Upper lobe of right lung (tissue), 1 donor: ENCODE data around the gene TJP1. TPM values are rescaled to one million over a fixed set of nuclear protein-coding genes. Genes with fewer than 3 reads are reported as not detected.

ENCODE experiments used
- ATAC-seq: fragments of 200-7000 bp; cut with Tn5 transposase; one replicate; pipeline ENCODE4 v1.9.1; 2020; ENCODE audit warnings: mild to moderate bottlenecking, moderate library complexity
- DNase-seq: peaks from one replicate; pipeline ENCODE4 v3.0.0-alpha.2; 2020
- H3K27ac ChIP-seq: fragments of 200-600 bp; one replicate; pipeline ENCODE4 v1.8.0; 2022
- H3K27me3 ChIP-seq: fragments of 200-600 bp; one replicate; pipeline ENCODE4 v1.8.0; 2022; ENCODE audit warnings: mild to moderate bottlenecking
- H3K36me3 ChIP-seq: fragments of 200-600 bp; one replicate; pipeline ENCODE4 v1.8.0; 2022
- H3K4me1 ChIP-seq: fragments of 200-600 bp; one replicate; pipeline ENCODE4 v1.8.0; 2022
- H3K4me3 ChIP-seq: fragments of 200-600 bp; one replicate; pipeline ENCODE4 v1.8.0; 2022; ENCODE audit warnings: mild to moderate bottlenecking
- H3K9me3 ChIP-seq: fragments of 200-600 bp; one replicate; pipeline ENCODE4 v1.8.0; 2022
- intact Hi-C: fragments of 100-400 bp; cut with DNase I; formaldehyde crosslinking; loops from one replicate; pipeline ENCODE4 v1.11.0; 2022
- total RNA-seq: library from RNA; stranded (reverse); fragmentation: NEBNext Ultra II Directional; extraction: Animal tissue kit (Norgen Biotek cat#: 25700); gene quantifications from one replicate; pipeline ENCODE4 v1.2.1, GENCODE V29; 2021
- TF ChIP-seq, protein P1 (sequence below): fragments of 200-600 bp; IDR thresholded peaks from one replicate; pipeline ENCODE4 v1.8.0; 2022; ENCODE audit warnings: antibody characterized with exemption
- donor health status: DM: no; HTN: yes; CAD: no; lungs with severe emphysema.

TJP1 gene
- total RNA-seq, 1 donor from 2014 or later, result 147 TPM

DNA sequence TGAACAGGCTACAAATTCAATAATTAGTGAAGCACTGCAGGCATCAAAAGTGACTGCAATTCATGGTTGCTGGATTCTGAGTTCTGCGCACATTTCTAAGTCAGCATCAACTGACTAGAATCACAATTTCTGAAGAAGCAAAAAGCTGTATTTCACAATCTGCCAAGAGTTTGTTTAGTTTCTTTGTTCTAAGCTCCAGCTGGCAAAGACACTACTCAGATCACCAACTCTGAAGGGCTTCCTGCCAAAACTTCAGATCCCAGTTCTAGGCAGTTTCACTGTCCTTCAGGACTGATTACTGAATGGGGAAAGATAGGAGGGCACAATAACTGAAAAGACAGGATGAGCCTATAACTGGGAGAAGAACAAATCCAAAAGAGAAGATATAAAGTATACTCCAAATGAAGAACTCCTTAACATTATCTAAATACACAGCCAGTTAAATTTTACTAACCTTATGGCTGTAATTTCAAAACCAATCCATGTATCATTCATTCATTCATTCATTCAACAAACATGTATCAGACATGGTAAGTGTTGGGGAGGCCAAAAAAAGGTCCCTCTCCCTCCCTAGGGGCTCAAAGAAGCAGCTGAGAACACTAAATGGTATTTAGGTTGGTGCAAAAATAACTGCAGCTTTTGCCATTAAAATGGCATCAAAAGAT, 17.1 kb downstream of the TJP1 start:
- DNase-seq, result no peak

DNA sequence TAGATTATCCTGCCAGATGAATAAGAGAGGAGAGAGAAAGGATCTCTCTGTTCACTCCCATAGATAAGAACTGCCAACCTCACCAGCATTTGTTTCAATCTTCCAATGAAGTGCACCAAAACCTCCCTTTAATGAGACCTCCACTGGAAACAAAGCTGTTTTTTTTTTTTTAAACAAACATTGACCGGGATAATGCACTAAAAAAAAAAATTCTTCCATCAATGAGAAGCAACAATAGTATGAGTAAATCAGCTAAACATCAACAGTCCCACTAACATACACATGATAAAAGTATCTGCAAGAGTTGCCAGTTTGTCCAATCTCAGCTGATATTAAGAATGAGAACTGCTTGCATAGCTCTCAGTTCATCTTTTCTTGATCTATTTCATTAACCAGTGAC, 19.9 kb downstream of the TJP1 start:
- TF ChIP-seq, protein P1, sequence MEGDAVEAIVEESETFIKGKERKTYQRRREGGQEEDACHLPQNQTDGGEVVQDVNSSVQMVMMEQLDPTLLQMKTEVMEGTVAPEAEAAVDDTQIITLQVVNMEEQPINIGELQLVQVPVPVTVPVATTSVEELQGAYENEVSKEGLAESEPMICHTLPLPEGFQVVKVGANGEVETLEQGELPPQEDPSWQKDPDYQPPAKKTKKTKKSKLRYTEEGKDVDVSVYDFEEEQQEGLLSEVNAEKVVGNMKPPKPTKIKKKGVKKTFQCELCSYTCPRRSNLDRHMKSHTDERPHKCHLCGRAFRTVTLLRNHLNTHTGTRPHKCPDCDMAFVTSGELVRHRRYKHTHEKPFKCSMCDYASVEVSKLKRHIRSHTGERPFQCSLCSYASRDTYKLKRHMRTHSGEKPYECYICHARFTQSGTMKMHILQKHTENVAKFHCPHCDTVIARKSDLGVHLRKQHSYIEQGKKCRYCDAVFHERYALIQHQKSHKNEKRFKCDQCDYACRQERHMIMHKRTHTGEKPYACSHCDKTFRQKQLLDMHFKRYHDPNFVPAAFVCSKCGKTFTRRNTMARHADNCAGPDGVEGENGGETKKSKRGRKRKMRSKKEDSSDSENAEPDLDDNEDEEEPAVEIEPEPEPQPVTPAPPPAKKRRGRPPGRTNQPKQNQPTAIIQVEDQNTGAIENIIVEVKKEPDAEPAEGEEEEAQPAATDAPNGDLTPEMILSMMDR, result no peak
- Histone ChIP-seq H3K36me3 (peaks cover 10% of the 10 kb centered on the region), H3K4me3 (no peak overlapping the region), H3K9me3 (no peaks in the 10 kb centered on the region), H3K4me1 (peaks cover 40% of the 10 kb centered on the region), H3K27ac (no peak overlapping the region), H3K27me3 (no peaks in the 10 kb centered on the region)
- intact Hi-C loops, result no loop called here
- DNase-seq, result no peak
- no peak for ATAC-seq

More for the DNA sequence above, 17.1 kb downstream of the TJP1 start:
- H3K27ac ChIP-seq, result no peak overlapping the region
- H3K9me3 ChIP-seq, result no peaks in the 10 kb centered on the region
- ATAC-seq, result peak; percentile 66
- peaks cover 35% of the 10 kb centered on the region for H3K4me1 ChIP-seq
- no peaks in the 10 kb centered on the region for H3K36me3 ChIP-seq
- no peak overlapping the region for H3K4me3 ChIP-seq
- intact Hi-C loops, result no loop called here
- no peaks in the 10 kb centered on the region for H3K27me3 ChIP-seq
- TF ChIP-seq, protein P1, result no peak

DNA sequence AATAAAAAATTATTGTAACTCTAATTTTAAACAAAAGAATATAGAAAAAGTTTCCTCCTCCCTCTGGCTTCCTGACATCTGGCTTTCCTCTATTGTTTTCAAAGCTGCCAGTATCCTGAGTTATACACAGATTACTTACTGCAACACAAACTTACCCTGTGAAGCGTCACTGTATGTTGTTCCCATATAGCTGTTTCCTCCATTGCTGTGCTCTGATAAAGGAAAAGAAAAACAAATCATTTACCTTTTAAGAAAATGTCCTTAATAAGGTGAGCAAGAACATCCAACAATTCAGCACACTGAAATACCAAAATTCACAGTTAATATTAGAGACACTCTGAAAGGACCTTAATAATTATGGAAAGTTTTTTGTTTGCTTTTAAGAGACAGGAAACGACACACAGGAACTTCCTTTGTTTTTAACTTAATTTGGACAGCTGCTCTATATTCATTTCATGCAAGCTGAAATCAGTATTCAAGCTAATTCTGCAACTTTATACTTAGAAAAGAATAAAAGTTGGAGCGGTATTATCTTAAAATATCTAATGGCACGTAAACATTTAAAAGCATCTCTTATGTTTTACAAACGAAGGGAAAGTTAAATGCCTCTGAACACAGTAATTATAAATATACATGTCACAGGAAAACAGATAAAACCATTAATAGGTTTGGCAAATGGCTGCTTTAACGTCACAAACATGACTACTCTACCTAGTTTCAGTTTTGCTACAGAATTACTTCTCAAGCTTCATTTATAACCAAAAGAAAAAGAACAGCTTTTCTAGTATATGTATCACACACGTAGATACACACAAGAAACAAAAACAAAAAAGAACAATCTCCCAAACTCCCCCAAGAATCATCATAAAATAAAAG, 21.5 kb downstream of the TJP1 start:
- peaks cover 31% of the 10 kb centered on the region for H3K4me1 ChIP-seq
- H3K4me3 ChIP-seq, result peak overlapping the region; percentile 11
- peak overlapping the region; percentile 63 for H3K27ac ChIP-seq
- intact Hi-C loops, result no loop called here
- TF ChIP-seq, protein P1, result no peak
- no peaks in the 10 kb centered on the region for H3K27me3 ChIP-seq
- H3K36me3 ChIP-seq, result peaks cover 11% of the 10 kb centered on the region
- no peaks in the 10 kb centered on the region for H3K9me3 ChIP-seq
- DNase-seq (no peak), ATAC-seq (no peak)

DNA sequence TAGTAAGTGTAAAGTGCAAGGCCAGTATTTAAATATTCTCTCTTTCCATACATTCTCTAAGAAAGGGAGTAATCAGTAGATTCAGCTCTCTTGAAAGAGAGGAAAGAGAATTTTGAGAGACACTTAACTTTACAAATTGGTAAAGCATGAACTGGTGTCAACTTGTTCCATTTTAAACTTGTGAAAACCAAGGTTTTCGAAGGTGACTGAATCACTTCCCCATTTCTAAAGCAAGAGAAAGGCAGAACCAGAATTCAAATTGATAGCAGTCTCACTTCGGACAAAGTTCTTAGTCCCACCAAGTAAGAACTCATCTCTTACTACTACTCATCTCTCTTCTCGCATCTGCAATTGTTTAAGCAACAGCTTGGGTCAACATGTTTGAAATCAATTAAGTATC, 22.4 kb downstream of the TJP1 start:
- ATAC-seq (no peak), DNase-seq (no peak)
- TF ChIP-seq, protein P1, result no peak
- Histone ChIP-seq H3K4me3 (peak overlapping the region; percentile 11), H3K4me1 (peaks cover 24% of the 10 kb centered on the region), H3K27me3 (no peaks in the 10 kb centered on the region), H3K9me3 (no peaks in the 10 kb centered on the region), H3K27ac (no peak overlapping the region), H3K36me3 (peaks cover 11% of the 10 kb centered on the region)
- intact Hi-C loops, result no loop called here

DNA sequence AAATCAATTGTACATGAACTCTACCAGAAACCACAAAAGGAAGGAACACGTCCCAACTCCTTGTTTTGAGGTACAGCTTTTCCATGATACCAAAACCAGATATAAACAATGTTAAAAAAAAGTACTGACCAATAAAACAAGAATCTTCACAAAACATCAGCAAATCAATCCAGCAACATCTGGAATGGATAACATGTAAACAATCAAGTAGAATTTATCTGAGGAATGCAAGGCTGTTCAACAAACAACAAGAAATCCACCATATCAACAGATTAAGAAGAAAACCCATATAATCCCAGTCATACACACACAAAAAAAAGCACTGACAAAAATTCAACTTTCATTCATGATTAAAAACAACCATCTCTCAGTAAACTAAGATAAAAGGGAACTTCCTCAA, 26.7 kb downstream of the TJP1 start:
- TF ChIP-seq, protein P1, result no peak
- peaks cover 11% of the 10 kb centered on the region for H3K36me3 ChIP-seq
- H3K4me3 ChIP-seq, result no peak overlapping the region
- DNase-seq (no peak), ATAC-seq (no peak)
- no peaks in the 10 kb centered on the region for H3K27me3 ChIP-seq
- peaks cover 5% of the 10 kb centered on the region for H3K4me1 ChIP-seq
- no peak overlapping the region for H3K27ac ChIP-seq
- intact Hi-C loops, result no loop called here
- no peaks in the 10 kb centered on the region for H3K9me3 ChIP-seq
